DMS53 treated with DMSO at 0.1 percent for 48 hours (cell line): Measurements from ENCODE around the gene FFAR3.
"Not testable (repeated sequence)": the region's sequence is repeated elsewhere in the genome, so short reads cannot be mapped to it uniquely, and the experiment has no call there.

Source experiments
- DNase-seq: peaks from one replicate; lab custom pipeline; 2025; ENCODE audit not compliant: unreplicated experiment; lab: John Stamatoyannopoulos, UW

Gene FFAR3

DNA sequence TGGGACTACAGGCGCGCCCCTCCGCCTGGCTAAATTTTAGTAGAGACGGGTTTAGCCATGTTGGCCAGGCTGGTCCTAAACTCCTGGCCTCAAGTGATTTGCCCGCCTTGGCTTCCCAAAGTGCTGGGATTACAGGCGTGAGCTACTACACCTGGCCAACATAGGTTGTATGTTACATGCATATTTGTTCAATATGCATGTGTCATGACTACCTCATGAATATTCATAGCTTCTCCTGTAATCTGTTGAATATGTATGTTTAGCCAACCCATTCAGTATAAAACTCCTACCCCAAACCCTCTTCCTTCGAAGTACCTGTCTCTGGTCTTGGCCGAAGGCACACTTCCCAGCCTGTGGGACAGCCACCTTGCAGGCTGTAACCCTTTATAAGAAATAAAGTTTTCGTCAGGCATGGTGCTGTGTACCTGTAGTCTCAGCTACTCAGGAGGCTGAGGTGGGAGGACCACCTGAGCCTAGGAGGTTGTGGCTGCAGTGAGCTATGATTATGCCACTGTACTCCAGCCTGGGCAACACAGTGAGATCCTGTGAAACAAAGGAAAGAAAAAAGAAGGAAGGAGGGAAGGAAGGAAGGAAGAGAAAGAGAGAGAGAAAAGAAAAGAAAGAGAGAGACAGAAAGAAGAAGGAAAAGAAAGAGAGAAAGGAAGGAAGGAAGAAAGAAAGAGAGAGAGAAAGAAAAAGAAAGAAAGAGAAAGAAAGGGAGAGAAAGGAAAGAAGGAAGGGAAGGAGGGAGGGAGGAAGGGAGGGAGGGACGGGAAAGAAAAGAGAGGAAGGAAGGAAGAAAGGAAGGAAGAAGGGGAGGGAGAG, 41.9 kb downstream of the FFAR3 start:
- DNase-seq, result no peak

DNA sequence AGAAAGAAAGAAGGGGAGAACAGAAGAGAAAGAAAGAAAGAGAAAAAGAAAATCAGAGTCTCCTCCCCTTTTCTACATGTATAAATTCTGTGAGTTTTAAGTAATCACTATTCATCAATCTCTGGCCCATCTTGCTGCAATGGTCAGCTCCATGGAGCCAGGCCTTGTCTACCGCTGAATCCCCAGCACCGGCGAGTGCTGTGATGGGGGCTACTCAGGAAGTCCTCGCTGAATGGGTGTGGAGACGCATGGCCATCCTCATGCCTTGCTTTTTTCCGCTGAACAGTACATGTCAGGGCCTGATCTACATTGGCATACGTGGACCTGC, 42.5 kb downstream of the FFAR3 start:
- no peak for DNase-seq

DNA sequence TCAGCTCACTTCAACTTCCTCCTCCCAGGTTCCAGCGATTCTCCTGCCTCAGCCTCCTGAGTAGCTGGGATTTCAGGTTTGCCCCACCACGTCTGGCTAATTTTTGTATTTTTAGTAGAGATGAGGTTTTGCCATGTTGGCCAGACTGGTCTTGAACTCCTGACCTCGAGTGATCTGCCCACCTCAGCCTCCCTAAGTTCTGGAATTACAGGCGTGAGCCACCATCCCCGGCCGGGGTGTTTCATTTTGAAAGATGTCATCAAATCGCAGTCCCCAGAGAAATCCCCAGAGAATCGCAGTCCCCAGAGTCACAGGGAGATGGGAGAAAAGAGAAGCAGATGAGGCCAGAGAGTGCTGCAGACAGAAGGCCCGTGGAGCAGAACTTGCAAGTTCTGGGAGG, 43.2 kb downstream of the FFAR3 start:
- DNase-seq, result not testable (repeated sequence)

DNA sequence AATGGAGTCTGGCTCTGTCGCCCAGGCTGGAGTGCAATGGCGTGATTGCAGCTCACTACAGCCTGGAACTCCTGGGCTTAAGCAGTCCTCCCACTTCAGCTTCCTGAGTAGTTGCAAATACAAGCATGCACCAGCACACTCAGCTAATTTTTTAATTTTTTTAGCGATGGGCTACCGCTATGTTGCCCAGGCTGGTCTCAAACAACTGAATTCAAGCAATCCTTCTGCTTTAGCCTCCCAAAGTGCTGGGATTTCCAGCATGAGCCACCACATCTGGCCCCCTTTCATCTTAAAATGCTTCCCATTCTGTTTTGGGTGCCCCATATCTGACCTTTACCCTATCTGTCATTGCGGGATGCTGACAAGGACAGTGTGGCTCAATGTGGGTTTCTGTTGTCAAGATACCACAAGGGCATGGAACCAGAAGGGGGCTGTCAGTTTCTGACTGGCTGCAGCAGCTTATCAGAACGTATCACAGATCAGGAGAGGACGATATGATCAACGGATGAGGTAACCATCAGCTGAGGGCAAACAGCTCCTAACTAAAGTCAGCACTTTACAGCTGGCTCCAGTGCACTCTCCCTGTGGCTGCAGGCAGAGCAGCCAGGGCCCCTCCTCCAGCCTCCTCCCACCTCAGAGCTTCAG, 45.0 kb downstream of the FFAR3 start:
- no peak for DNase-seq

DNA sequence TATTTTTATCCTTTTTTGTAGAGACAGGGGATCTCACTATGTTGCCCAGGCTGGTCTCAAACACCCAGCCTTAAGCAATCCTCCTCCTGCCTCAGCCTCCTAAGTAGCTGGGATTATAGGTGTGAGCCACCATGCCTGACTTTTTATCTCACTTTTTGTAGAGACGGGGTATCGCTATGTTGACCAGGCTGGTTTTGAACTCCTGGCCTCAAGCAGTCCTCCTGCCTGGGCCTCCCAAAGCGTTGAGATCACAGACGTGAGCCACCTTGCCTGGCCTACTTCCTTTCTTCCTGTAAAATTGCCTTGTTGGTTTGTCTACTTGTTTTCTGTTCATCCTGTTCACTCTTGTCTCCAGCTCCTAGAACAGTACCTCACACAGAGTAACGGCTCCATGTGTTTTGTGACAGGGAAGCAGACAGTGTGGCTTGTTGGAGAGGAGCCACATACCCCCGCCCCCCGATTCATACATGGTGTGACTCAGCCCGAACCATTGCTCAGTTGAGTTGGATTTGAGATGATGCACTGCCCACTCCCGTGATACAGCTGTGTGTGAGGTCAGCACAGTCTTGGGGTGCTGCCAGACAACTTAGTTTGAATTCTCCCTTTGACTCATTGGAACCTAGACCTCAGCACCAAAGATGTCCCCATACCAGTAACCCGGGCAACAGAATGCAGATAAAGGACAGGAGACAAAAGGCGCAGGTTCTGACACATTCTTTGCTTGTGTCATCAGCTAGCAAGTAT, 46.8 kb downstream of the FFAR3 start:
- DNase-seq, result no peak

DNA sequence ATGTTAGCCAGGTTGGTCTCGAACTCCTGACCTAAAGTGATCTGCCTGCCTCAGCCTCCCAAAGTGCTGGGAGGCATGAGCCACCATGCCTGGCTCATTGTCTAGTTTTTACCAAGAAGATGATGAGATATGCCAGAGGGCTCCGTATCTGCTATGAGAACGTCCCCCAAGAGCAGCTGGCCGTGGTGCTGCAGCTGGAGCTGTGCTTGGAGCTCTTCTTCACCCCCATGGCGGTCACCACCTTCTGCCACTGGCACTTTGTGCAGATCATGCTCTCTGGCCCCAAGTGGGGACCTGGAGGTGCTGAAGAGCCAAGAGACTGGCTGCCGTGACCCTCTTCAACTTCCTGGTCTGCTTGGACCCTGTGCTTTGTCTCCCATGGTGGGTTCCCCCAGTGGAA, 49.4 kb downstream of the FFAR3 start:
- no peak for DNase-seq

DNA sequence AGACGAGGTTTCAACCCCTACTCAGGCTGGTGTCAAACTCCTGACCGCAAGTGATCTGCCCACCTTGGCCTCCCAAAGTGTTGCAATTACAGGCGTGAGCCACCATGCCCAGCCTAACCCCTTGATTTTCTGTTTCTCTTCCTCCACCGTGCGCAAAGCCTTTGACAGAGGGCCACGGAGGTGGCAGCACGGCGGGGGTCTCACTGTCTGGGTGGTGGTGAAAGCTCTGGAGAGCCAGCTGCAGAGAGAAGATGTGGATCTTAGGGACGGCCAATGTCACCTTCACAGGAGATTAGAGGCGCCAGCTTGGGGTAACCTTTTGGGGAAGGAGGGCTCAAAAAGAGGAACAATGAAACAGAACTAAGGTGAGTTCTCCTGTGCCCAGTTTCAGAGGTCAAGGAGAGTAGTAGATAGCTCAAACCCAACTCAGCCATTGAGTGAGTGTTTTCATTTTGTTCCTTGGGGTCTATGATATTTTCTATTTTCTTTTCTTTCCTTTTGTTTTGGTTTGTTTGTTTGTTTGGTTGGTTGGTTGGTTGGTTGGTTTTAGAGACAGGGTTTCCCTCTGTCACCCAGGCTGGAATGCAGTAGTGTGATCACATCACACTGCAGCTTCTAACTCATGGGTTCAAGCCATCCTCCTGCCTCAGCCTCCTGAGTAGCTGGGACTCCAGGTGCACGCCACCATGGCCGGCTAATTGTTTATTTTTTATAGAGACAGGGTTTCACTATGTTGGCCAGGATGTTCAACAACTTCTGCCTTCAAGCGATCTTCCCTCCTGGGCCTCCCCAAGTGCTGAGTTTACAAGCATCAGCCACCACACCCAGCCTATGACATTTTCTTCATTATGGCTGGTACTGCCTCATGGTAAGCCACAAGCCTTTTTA, 50.3 kb downstream of the FFAR3 start:
- no peak for DNase-seq

DNA sequence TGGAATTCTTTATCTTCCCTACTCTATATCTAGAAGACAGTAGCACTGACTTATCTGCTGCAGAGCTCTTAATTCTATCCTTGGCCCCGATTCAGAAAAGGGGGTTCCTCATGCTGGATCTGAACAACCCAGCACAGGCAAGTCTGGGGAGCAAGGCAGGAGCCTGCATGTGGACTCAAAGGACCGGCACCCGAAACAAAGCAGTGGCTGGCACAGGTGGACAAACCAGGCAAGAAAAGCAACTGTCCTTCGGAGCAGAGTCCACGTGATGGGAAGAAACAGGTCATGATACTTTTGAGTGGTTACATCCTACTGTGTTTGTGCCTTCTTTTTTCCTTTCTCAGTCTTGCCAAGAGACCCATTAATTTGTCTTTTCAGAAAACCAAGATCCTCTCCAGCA, 50.9 kb downstream of the FFAR3 start:
- no peak for DNase-seq
